BLaER1 (cell line): ENCODE measurements around the gene GBF1.
A peak's percentile ranks its signal among the peaks of the same experiment; 100 is the strongest.

ENCODE experiments used
- H3K27ac ChIP-seq: shearing (Covaris generic); formaldehyde crosslinking; 2 replicates; pipeline ENCODE4 v1.8.1; 2022
- H3K27me3 ChIP-seq: shearing (Covaris generic); formaldehyde crosslinking; 2 replicates; pipeline ENCODE4 v1.8.1; 2022
- H3K36me3 ChIP-seq: shearing (Covaris generic); formaldehyde crosslinking; 2 replicates; pipeline ENCODE4 v1.8.1; 2022
- H3K4me1 ChIP-seq: shearing (Covaris generic); formaldehyde crosslinking; 2 replicates; pipeline ENCODE4 v1.8.1; 2022
- H3K4me2 ChIP-seq: shearing (Covaris generic); formaldehyde crosslinking; 2 replicates; pipeline ENCODE4 v1.8.1; 2022
- H3K4me3 ChIP-seq: shearing (Covaris generic); formaldehyde crosslinking; 2 replicates; pipeline ENCODE4 v1.8.1; 2022
- H3K9ac ChIP-seq: shearing (Covaris generic); formaldehyde crosslinking; 2 replicates; pipeline ENCODE4 v1.8.1; 2022
- H3K9me3 ChIP-seq: shearing (Covaris generic); formaldehyde crosslinking; 2 replicates; pipeline ENCODE4 v1.8.1; 2022
- H4K20me1 ChIP-seq: shearing (Covaris generic); formaldehyde crosslinking; 2 replicates; pipeline ENCODE4 v1.8.1; 2022
- Cebpa-rat ChIP-seq: shearing (Covaris generic); IDR thresholded peaks from 2 replicates; pipeline ENCODE4 v1.8.1; 2022

The GBF1 gene

GRCh38 chr10:102413053-102413705 lies 167.8 kb downstream of the GBF1 start:
- Histone ChIP-seq H4K20me1 (peaks cover 15% of the 10 kb centered on the region; the same call in 1 of the 2 replicates), H3K4me3 (no peak overlapping the region), H3K9me3 (no peaks in the 10 kb centered on the region), H3K4me1 (peaks cover 12% of the 10 kb centered on the region), H3K27ac (no peak overlapping the region), H3K27me3 (peaks cover 95% of the 10 kb centered on the region), H3K36me3 (no peaks in the 10 kb centered on the region), H3K9ac (peak overlapping the region; percentile 17; the same call in 1 of the 2 replicates), H3K4me2 (peak overlapping the region; percentile 63)
- TF ChIP-seq Cebpa-rat, result no peak

- no peak for TF ChIP-seq Cebpa-rat
- no peak overlapping the region for H3K27ac ChIP-seq
- 0 out of 2 replicates have a peak overlapping the region, but pooled peaks have one; percentile 63 for H3K4me2 ChIP-seq
- peaks cover 15% of the 10 kb centered on the region for H3K4me1 ChIP-seq
- peaks cover 15% of the 10 kb centered on the region; the same call in 1 of the 2 replicates for H4K20me1 ChIP-seq
- no peaks in the 10 kb centered on the region for H3K9me3 ChIP-seq
- H3K4me3 ChIP-seq, result no peak overlapping the region
- H3K36me3 ChIP-seq, result no peaks in the 10 kb centered on the region
- peaks cover 95% of the 10 kb centered on the region for H3K27me3 ChIP-seq
- H3K9ac ChIP-seq, result no peak overlapping the region
Measured at GRCh38 chr10:102413806-102414561, 168.7 kb downstream of the GBF1 start.

- no peak overlapping the region for H3K4me2 ChIP-seq
- no peak for TF ChIP-seq Cebpa-rat
- H4K20me1 ChIP-seq, result peaks cover 15% of the 10 kb centered on the region; the same call in 1 of the 2 replicates
- H3K4me3 ChIP-seq, result no peak overlapping the region
- H3K36me3 ChIP-seq, result no peaks in the 10 kb centered on the region
- H3K27me3 ChIP-seq, result peaks cover 95% of the 10 kb centered on the region
- no peaks in the 10 kb centered on the region for H3K9me3 ChIP-seq
- H3K27ac ChIP-seq, result no peak overlapping the region
- peaks cover 22% of the 10 kb centered on the region for H3K4me1 ChIP-seq
- H3K9ac ChIP-seq, result no peak overlapping the region
Measured at GRCh38 chr10:102414749-102415148, 169.4 kb downstream of the GBF1 start.

- Histone ChIP-seq H3K4me3 (no peak overlapping the region), H4K20me1 (no peaks in the 10 kb centered on the region; the same call in 1 of the 2 replicates), H3K9me3 (no peaks in the 10 kb centered on the region), H3K27me3 (peaks cover 80% of the 10 kb centered on the region), H3K36me3 (no peaks in the 10 kb centered on the region), H3K9ac (no peak overlapping the region), H3K27ac (no peak overlapping the region), H3K4me1 (peaks cover 29% of the 10 kb centered on the region), H3K4me2 (no peak overlapping the region)
- TF ChIP-seq Cebpa-rat, result no peak
Measured at GRCh38 chr10:102416283-102416682, 171.0 kb downstream of the GBF1 start.

- Histone ChIP-seq H3K4me3 (no peak overlapping the region), H3K9me3 (no peaks in the 10 kb centered on the region), H3K4me1 (peaks cover 29% of the 10 kb centered on the region), H4K20me1 (peaks cover 1% of the 10 kb centered on the region), H3K27ac (no peak overlapping the region), H3K9ac (no peak overlapping the region), H3K36me3 (no peaks in the 10 kb centered on the region), H3K4me2 (no peak overlapping the region), H3K27me3 (peaks cover 76% of the 10 kb centered on the region)
- no peak for TF ChIP-seq Cebpa-rat
Measured at GRCh38 chr10:102416695-102417094, 171.4 kb downstream of the GBF1 start.

GRCh38 chr10:102418622-102419268 lies 173.4 kb downstream of the GBF1 start, which contains the start of gene PSD:
TSS of gene PSD (minus strand) at chr10:102418785. CDS start at chr10:102417038, 1,747 bp downstream.
- Histone ChIP-seq H3K4me2 (peak within 1 kb of the TSS; percentile 98), H3K27ac (no peak within 1 kb of the TSS), H3K27me3 (peaks cover 56% of the 10 kb centered on the region), H3K4me3 (peak within 1 kb of the TSS; percentile 97), H3K9ac (no peak within 1 kb of the TSS), H3K36me3 (peaks cover 9% of the 10 kb centered on the region), H3K4me1 (peaks cover 33% of the 10 kb centered on the region), H3K9me3 (no peaks in the 10 kb centered on the region), H4K20me1 (peaks cover 17% of the 10 kb centered on the region; the same call in 1 of the 2 replicates)
- no peak for TF ChIP-seq Cebpa-rat

GRCh38 chr10:102419269-102420180 lies 174.2 kb downstream of the GBF1 start:
- Histone ChIP-seq H3K9ac (peak overlapping the region; percentile 90; the same call in 1 of the 2 replicates), H3K4me2 (peak overlapping the region; percentile 98), H3K4me3 (peak overlapping the region; percentile 97), H3K4me1 (peaks cover 33% of the 10 kb centered on the region), H3K27ac (no peak overlapping the region), H4K20me1 (peaks cover 25% of the 10 kb centered on the region; the same call in 1 of the 2 replicates), H3K36me3 (peaks cover 17% of the 10 kb centered on the region), H3K9me3 (no peaks in the 10 kb centered on the region), H3K27me3 (peaks cover 51% of the 10 kb centered on the region)
- TF ChIP-seq Cebpa-rat, result no peak

GRCh38 chr10:102420181-102420713 lies 174.9 kb downstream of the GBF1 start:
- Histone ChIP-seq H4K20me1 (peaks cover 31% of the 10 kb centered on the region; the same call in 1 of the 2 replicates), H3K27ac (peak overlapping the region; percentile 83), H3K27me3 (peaks cover 44% of the 10 kb centered on the region), H3K4me3 (peak overlapping the region; percentile 97), H3K9me3 (no peaks in the 10 kb centered on the region), H3K4me1 (peaks cover 33% of the 10 kb centered on the region), H3K4me2 (peak overlapping the region; percentile 98), H3K36me3 (peaks cover 23% of the 10 kb centered on the region), H3K9ac (peak overlapping the region; percentile 90)
- no peak for TF ChIP-seq Cebpa-rat
